ENCODE results near the gene PRM1.

DNA sequence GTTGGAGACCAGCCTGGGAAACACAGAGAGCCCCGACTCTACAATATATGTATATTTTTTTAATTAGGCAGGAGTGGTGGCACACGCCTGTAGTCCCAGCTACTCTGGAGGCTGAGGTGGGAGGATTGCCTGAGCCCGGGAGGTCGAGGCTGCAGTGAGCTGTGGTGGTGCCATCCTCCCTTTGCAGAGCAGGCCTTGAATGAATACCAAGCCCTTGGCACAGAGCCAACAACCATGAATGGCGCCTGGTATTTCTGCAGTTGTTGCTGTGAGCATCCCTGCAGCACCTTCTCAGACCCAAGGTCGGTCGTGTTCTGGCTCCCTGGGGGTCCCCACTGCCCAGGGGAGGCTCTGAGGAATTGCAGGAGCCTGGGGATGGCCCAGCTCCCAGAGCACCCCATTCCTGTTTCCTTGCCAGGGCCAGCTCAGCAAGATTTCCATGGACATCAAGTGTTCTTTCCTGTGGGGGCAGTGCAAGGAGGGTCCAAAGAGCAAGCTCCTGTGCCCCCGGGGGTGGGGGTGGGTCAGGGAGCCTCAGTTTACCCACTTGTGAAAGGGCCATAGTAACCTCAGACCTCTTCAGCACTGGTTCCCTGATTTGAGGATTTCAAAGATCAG lies 38.5 kb upstream of the PRM1 start:
- TF ChIP-seq POLR2A (IDR thresholded peaks at IDR 0.05; ENCODE audit: low read length) (no peak), GATA1 (IDR thresholded peaks at IDR 0.05; ENCODE audit: low read depth, low read length) (no peak)
